Measurements from ENCODE around the gene HOXD12.

HOXD12 gene

DNA sequence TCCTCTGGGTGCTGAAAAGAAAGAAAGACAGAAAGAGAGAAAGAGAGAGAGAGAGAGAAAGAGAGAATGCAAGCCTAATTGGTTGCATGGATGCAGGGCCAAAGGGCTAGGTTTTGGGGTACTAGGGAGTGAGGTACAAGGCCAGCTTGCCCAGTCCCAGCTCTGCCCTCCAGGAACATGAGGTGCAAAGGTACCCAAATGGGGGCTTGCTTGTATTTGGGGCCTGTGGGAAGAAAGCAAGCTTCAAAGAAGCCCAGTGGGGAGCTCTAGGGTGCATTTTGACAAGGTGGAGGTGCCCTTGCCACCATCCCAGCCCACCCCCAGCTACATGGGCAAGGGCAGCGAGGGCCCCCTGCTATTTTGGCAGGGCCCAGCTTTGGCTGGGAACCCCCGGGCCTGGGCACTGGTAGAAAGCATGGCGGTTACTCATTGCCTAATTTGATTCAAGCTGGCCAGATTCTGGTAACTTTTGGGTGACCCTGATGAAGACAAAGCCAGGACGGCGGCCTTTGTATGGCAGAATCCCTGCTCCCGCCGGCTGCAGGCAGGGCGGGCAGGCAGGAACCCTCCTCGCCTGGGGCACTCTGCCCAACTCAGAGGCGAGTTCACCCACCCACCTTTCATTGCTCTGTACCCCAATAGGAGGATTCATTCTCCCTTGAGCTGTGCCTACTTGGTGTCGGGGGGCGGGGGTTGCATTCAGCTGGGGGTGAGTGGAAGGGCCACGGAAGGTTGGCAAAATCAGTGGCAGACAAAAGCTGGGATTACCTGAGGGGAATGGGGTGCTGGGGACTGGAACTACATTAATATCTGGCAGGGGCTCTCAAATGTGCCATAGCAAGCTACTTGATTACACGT is 51.2 kb downstream of the HOXD12 start:
- no peak for DNase-seq

DNA sequence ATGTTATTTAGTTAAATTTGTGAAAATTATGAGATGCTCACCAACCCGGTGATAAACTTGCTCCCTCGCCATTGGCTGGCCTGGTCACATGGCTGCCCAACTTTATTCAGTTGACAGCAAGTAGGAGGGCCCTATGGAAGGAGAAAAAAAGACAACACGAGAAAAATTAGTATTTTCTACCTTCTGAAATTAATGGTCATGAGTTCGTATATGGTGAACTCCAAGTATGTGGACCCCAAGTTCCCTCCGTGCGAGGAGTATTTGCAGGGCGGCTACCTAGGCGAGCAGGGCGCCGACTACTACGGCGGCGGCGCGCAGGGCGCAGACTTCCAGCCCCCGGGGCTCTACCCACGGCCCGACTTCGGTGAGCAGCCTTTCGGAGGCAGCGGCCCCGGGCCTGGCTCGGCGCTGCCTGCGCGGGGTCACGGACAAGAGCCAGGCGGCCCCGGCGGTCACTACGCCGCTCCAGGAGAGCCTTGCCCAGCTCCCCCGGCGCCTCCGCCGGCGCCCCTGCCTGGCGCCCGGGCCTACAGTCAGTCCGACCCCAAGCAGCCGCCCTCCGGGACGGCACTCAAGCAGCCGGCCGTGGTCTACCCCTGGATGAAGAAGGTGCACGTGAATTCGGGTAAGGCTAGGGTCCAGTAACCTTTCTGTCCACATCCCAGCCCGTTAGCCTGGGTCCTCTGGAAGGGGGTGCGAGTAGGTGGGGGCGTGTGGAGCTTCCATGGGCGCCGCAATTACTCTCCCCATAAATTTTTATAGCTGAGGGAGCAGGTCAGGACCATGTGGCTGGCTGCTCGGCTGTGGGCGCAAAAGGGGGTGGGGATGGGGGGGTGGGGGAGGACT is 52.1 kb downstream of the HOXD12 start, which contains the start of gene HOXD4:
Gene HOXD4 (plus strand): TSS at position 109 of the 846 bp plus-strand sequence. CDS start 84 bp downstream, at position 193.
- DNase-seq: no peak

Measured in suppressor macrophage treated with lipopolysaccharide for 1 hour (primary cell).